Parathyroid adenoma (tissue), 2 donors: ENCODE results near the gene PAMR1.

ENCODE experiments used
- H2AFZ ChIP-seq: fragments of 300-600 bp; sonication (generic); one replicate; pipeline ENCODE4 v1.7.0; 2017; ENCODE audit warnings: antibody characterized with exemption, mild to moderate bottlenecking
- H3K27ac ChIP-seq: fragments of 300-600 bp; sonication (generic); one replicate; pipeline ENCODE4 v1.7.0; 2017
- H3K27me3 ChIP-seq: fragments of 300-600 bp; sonication (generic); one replicate; pipeline ENCODE4 v1.7.0; 2017; ENCODE audit warnings: low read length; ENCODE audit not compliant: control insufficient read depth, insufficient read depth
- H3K36me3 ChIP-seq: fragments of 300-600 bp; sonication (generic); one replicate; pipeline ENCODE4 v1.7.0; 2017; ENCODE audit warnings: low read length; ENCODE audit not compliant: control insufficient read depth, insufficient read depth
- H3K4me1 ChIP-seq: fragments of 300-600 bp; sonication (generic); one replicate; pipeline ENCODE4 v1.7.0; 2017; ENCODE audit warnings: control low read depth
- H3K4me2 ChIP-seq: fragments of 300-600 bp; sonication (generic); one replicate; pipeline ENCODE4 v1.7.0; 2017; ENCODE audit warnings: low read length
- H3K4me3 ChIP-seq: fragments of 300-600 bp; sonication (generic); one replicate; pipeline ENCODE4 v1.7.0; 2017; ENCODE audit warnings: low read depth, low read length
- H3K79me2 ChIP-seq: fragments of 300-600 bp; sonication (generic); one replicate; pipeline ENCODE4 v1.7.0; 2017; ENCODE audit warnings: control low read depth
- H3K9ac ChIP-seq: fragments of 300-600 bp; sonication (generic); one replicate; pipeline ENCODE4 v1.7.0; 2017; ENCODE audit warnings: mild to moderate bottlenecking
- H3K9me3 ChIP-seq: fragments of 300-600 bp; sonication (generic); one replicate; pipeline ENCODE4 v1.7.0; 2017; ENCODE audit warnings: low read length; ENCODE audit not compliant: control insufficient read depth
- TF ChIP-seq, protein P1 (sequence below): fragments of 300-600 bp; sonication (generic); IDR thresholded peaks from one replicate; pipeline ENCODE4 v1.7.0; 2017; ENCODE audit warnings: antibody characterized with exemption, mild to moderate bottlenecking
- donor health status: primary hyperparathyroidism.

Gene PAMR1

DNA sequence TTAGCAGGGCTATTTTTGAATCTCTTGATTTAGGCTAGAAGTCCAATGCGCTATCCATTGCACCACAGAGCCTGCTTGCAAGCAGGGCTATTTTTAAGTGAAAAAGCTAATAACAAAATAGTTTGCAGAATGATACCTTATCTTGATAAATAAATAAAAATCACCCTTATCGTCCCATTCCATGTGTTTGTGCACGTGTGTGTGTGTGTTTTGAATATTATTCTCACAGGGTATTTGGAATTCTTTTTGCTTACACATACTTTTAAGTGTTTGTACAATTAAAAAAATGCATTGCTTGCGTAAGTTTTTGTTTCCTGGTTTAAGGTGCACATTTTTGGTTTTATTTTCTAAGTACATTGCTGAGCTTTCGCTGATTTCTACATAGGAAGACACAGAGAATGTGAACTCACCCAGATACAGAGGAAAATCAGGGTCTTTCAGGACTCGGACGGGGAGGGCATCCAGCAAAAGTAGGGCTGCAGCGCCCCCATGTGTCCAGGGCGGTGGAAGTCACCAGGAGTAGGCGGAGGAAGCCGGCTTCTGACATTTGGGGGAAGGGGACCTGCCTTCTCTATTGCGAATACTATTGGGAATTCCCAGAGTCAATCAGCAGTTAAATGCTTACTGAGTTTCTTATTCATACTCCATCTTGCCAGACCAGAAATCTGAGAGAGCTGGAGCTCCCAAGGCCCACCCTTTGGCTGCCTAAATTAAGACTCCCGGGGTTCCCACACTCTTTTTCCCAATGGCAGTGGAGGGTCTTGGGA is 133.3 kb downstream of the PAMR1 start:
- H3K4me3 ChIP-seq: no peak overlapping the region
- no peak overlapping the region for H3K27ac ChIP-seq
- TF ChIP-seq, protein P1, sequence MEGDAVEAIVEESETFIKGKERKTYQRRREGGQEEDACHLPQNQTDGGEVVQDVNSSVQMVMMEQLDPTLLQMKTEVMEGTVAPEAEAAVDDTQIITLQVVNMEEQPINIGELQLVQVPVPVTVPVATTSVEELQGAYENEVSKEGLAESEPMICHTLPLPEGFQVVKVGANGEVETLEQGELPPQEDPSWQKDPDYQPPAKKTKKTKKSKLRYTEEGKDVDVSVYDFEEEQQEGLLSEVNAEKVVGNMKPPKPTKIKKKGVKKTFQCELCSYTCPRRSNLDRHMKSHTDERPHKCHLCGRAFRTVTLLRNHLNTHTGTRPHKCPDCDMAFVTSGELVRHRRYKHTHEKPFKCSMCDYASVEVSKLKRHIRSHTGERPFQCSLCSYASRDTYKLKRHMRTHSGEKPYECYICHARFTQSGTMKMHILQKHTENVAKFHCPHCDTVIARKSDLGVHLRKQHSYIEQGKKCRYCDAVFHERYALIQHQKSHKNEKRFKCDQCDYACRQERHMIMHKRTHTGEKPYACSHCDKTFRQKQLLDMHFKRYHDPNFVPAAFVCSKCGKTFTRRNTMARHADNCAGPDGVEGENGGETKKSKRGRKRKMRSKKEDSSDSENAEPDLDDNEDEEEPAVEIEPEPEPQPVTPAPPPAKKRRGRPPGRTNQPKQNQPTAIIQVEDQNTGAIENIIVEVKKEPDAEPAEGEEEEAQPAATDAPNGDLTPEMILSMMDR: peak; percentile 66

DNA sequence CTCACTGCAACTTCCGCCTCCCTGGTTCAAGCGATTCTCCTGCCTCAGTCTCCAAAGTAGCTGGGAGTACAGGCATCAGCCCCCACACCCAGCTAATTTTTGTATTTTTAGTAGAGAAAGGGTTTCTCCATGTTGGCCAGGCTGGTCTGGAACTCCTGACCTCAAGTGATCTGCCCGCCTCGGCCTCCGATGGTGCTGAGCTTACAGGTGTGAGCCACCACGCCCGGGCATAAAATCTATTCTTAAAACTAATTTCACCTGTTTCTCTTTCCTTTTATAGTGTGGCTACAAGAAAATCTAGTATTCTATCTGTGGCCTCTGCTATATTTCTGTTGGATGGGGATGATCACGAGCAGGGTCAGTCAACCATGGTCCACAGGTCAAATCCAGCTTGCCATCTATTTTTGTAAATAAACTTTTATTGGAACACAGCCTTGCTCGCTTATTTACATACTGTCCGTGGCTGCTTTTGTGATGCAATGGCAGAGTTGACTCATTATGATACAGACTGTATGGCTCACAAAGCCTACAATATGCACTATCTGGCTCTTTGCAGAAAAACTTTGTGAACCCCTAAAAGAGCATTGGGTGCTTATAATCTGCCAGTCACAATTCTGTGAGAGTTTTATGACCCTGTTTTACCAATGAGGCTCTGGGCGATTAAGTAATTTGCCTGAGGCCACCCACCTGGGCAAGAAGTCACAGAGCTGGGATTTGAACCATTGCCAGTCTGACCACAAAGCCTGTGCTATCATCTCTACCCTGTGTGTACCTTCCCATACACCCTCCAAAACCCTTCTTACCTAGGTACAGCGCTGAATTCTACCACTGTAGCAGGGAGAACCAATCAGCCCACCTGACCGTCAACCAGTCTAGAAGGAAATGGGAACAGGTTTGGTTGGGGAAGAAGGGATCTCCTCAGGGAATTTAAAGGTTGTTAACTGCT is 134.4 kb downstream of the PAMR1 start:
- H3K9me3 ChIP-seq: no peaks in the 10 kb centered on the region
- no peak overlapping the region for H3K9ac ChIP-seq
- H2AFZ ChIP-seq: no peak overlapping the region
- no peaks in the 10 kb centered on the region for H3K36me3 ChIP-seq
- H3K4me2 ChIP-seq: no peak overlapping the region
- no peaks in the 10 kb centered on the region for H3K27me3 ChIP-seq
- TF ChIP-seq, protein P1: no peak
- H3K27ac ChIP-seq: no peak overlapping the region
- no peaks in the 10 kb centered on the region for H3K4me1 ChIP-seq
- no peaks in the 10 kb centered on the region for H3K79me2 ChIP-seq
- no peak overlapping the region for H3K4me3 ChIP-seq

More for the DNA sequence above, 133.3 kb downstream of the PAMR1 start:
- no peaks in the 10 kb centered on the region for H3K4me1 ChIP-seq
- no peaks in the 10 kb centered on the region for H3K36me3 ChIP-seq
- peak overlapping the region; percentile 44 for H3K4me2 ChIP-seq
- no peak overlapping the region for H3K9ac ChIP-seq
- no peaks in the 10 kb centered on the region for H3K27me3 ChIP-seq
- H3K79me2 ChIP-seq: no peaks in the 10 kb centered on the region
- H3K9me3 ChIP-seq: no peaks in the 10 kb centered on the region
- peak overlapping the region; percentile 5 for H2AFZ ChIP-seq

DNA sequence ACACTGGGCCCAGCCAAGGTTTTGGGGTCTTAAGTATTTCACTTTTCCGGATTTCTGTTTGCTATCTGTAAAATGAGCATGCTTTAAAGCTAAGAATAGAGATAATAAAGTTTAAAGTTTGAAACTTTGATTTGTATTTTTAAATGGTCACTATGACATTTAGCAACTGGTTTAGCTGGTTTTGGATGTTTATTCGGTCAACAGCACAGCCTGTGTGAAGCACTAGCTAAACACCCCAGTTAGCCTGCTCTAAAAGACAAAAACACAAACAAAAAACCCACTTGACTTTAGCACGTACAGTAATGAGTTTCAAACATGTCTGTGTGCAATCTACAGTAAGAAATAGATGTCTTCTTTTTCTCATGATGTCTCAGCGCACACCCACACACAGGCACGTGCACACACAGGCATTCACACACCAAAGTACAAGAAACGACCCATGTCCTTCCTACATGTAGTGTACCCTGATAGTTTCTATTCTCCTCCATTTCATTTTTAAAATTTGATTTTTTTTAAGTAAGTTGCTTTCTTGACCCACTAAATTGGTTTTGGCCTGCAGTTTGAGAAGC is 135.4 kb downstream of the PAMR1 start:
- Histone ChIP-seq H3K9ac (no peak overlapping the region), H3K27me3 (no peaks in the 10 kb centered on the region), H2AFZ (no peak overlapping the region), H3K4me1 (no peaks in the 10 kb centered on the region), H3K79me2 (no peaks in the 10 kb centered on the region), H3K4me2 (no peak overlapping the region), H3K27ac (no peak overlapping the region), H3K9me3 (no peaks in the 10 kb centered on the region), H3K36me3 (no peaks in the 10 kb centered on the region), H3K4me3 (no peak overlapping the region)
- TF ChIP-seq, protein P1: no peak

DNA sequence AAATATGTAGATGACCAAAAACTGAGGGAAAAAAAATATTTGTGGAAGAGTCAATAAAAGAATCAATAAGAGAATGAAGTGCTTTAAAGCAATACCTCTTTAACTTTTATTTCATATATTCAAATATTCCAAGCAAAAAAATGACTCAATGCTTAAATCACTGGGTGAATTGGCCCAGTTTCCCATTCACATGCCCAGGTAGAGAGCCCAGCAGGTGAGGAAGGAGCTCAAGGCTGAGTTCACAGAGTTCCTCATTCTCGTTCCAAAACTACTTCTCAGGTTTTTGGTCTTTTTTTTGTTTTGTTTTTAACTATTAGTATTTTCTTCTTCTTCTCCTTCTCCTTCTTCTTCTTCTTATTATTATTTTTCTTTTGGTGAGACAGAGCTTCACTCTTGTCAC is 136.3 kb downstream of the PAMR1 start:
- H3K27ac ChIP-seq: no peak overlapping the region
- TF ChIP-seq, protein P1: no peak
- no peaks in the 10 kb centered on the region for H3K4me1 ChIP-seq
- H3K36me3 ChIP-seq: no peaks in the 10 kb centered on the region
- no peak overlapping the region for H3K4me2 ChIP-seq
- no peaks in the 10 kb centered on the region for H3K9me3 ChIP-seq
- H3K27me3 ChIP-seq: no peaks in the 10 kb centered on the region
- H3K4me3 ChIP-seq: no peak overlapping the region
- no peaks in the 10 kb centered on the region for H3K79me2 ChIP-seq
- no peak overlapping the region for H2AFZ ChIP-seq
- no peak overlapping the region for H3K9ac ChIP-seq
